Occipital lobe (tissue), 2 donors: ENCODE data around the gene TWNK. TPM values are rescaled to one million over a fixed set of nuclear protein-coding genes. Genes with fewer than 3 reads are reported as not detected.
"Not testable (repeated sequence)": the region's sequence is repeated elsewhere in the genome, so short reads cannot be mapped to it uniquely, and the experiment has no call there.

ENCODE experiments used
- DNase-seq: peaks from one replicate; lab custom pipeline; 2025; lab: John Stamatoyannopoulos, UW
- total RNA-seq: library from RNA; depleted of rRNA; stranded (reverse); fragments of >200 nt; gene quantifications from one replicate; pipeline ENCODE4 v1.2.3, GENCODE V29; 2014

The TWNK gene
- total RNA-seq, 1 donor from 2014 or later, result 4.7 TPM

- DNase-seq, result no peak
Observed at GRCh38 chr10:100972904-100973535, 14.3 kb upstream of the TWNK start.

- DNase-seq, result not testable (repeated sequence)
Observed at GRCh38 chr10:100975397-100975796, 11.9 kb upstream of the TWNK start.

- DNase-seq, result no peak
Observed at GRCh38 chr10:100976906-100977305, 10.4 kb upstream of the TWNK start.

- DNase-seq, result no peak
Observed at GRCh38 chr10:100977436-100977835, 9.9 kb upstream of the TWNK start.

- no peak for DNase-seq
Observed at GRCh38 chr10:100978121-100978900, 9.0 kb upstream of the TWNK start.

- DNase-seq, result no peak
Observed at GRCh38 chr10:100978901-100979195, 8.5 kb upstream of the TWNK start.

- no peak for DNase-seq
Observed at GRCh38 chr10:100979791-100980272, 7.5 kb upstream of the TWNK start.

GRCh38 chr10:100980311-100980710, 7.0 kb upstream of the TWNK start:
- DNase-seq, result no peak

GRCh38 chr10:100980711-100981110, 6.6 kb upstream of the TWNK start:
- no peak for DNase-seq

- no peak for DNase-seq
Observed at GRCh38 chr10:100981178-100981772, 6.1 kb upstream of the TWNK start.

GRCh38 chr10:100982916-100983830, 4.2 kb upstream of the TWNK start:
- no peak for DNase-seq

- no peak for DNase-seq
Observed at GRCh38 chr10:100983868-100984671, 3.3 kb upstream of the TWNK start.

- no peak for DNase-seq
Observed at GRCh38 chr10:100984672-100985177, 2.6 kb upstream of the TWNK start.

- no peak for DNase-seq
Observed at GRCh38 chr10:100985336-100985735, 2.0 kb upstream of the TWNK start.

GRCh38 chr10:100986623-100986951, 756 bp upstream of the TWNK start:
- DNase-seq, result no peak

GRCh38 chr10:100987685-100988049, 324 bp downstream of the TWNK start:
- no peak for DNase-seq

GRCh38 chr10:100988166-100988565, 823 bp downstream of the TWNK start:
- no peak for DNase-seq

- DNase-seq, result no peak
Observed at GRCh38 chr10:100989088-100989487, 1.7 kb downstream of the TWNK start.

- DNase-seq, result no peak
Observed at GRCh38 chr10:100993986-100994708, 6.8 kb downstream of the TWNK start.

- no peak for DNase-seq
Observed at GRCh38 chr10:100995181-100995580, 7.8 kb downstream of the TWNK start.
